H1 (cell line): ENCODE data around the gene DDR2. TPM values are rescaled to one million over a fixed set of nuclear protein-coding genes. Genes with fewer than 3 reads are reported as not detected.

Experiments used
- CTCF ChIA-PET: fragments of 300-600 bp; sonication (Branson Sonifier 250); formaldehyde crosslinking; loops from one replicate; lab custom pipeline; 2021; ENCODE audit not compliant: partially characterized antibody; lab: Charles Lee
- POLR2A ChIA-PET: fragments of 300-600 bp; sonication (Branson Sonifier 250); formaldehyde crosslinking; loops from one replicate; lab custom pipeline; 2021; ENCODE audit warnings: inconsistent platforms; ENCODE audit not compliant: partially characterized antibody; lab: Charles Lee
- DNase-seq, 2 experiments: peaks; one replicate each; pipeline versions ENCODE4 v3.0.0 to v3.0.0-alpha.2; 2010 to 2022; ENCODE audit warnings: low spot score in 2 of 2, low read depth in 1 of 2, mixed read lengths in 1 of 2
- FAIRE-seq: peaks from 2 replicates; lab custom pipeline; 2011; peaks lifted over from hg19 to GRCh38; lab: Jason Lieb, UNC
- H2AFZ ChIP-seq: 2 replicates; pipeline ENCODE4 v1.8.1; 2012; ENCODE audit warnings: low read length, inconsistent platforms
- H2AK5ac ChIP-seq: 2 replicates; pipeline ENCODE4 v1.6.1; 2013; ENCODE audit warnings: low read depth, low read length
- H2BK120ac ChIP-seq: replicated peaks from 2 replicates; pipeline ENCODE3; 2013; ENCODE audit warnings: low read depth, low read length, inconsistent platforms
- H2BK12ac ChIP-seq: 2 replicates; pipeline ENCODE4 v1.6.1; 2013; ENCODE audit warnings: low read depth, low read length
- H2BK15ac ChIP-seq: 2 replicates; pipeline ENCODE4 v1.6.1; 2013; ENCODE audit warnings: low read length
- H2BK20ac ChIP-seq: 2 replicates; pipeline ENCODE4 v1.6.1; 2013; ENCODE audit warnings: low read length
- H2BK5ac ChIP-seq: 2 replicates; pipeline ENCODE4 v1.6.1; 2013; ENCODE audit warnings: low read depth, low read length
- H3K14ac ChIP-seq: 2 replicates; pipeline ENCODE4 v1.6.1; 2013; ENCODE audit warnings: inconsistent platforms; ENCODE audit not compliant: insufficient read length
- H3K18ac ChIP-seq: 2 replicates; pipeline ENCODE4 v1.6.1; 2013; ENCODE audit warnings: low read length; ENCODE audit errors: extremely low read depth
- H3K23ac ChIP-seq: 2 replicates; pipeline ENCODE4 v1.6.1; 2013; ENCODE audit warnings: inconsistent platforms; ENCODE audit not compliant: insufficient read length
- H3K23me2 ChIP-seq: 2 replicates; pipeline ENCODE4 v1.6.1; 2013; ENCODE audit warnings: low read depth, low read length
- H3K27ac ChIP-seq: 2 replicates; pipeline ENCODE4 v1.6.1; 2011; ENCODE audit warnings: low read depth, low read length, inconsistent platforms
- H3K27me3 ChIP-seq, 4 experiments: replicated peaks in 1 of 4; 1 replicate in 1 of 4; 2 replicates in 3 of 4; pipeline versions ENCODE4 v1.6.1 to v1.8.1; 2011 to 2013; ENCODE audit warnings: low read length in 3 of 4, mild to moderate bottlenecking in 3 of 4, inconsistent platforms in 2 of 4, mixed read lengths in 2 of 4, moderate library complexity in 1 of 4; ENCODE audit not compliant: control insufficient read depth in 3 of 4, insufficient read depth in 3 of 4; ENCODE audit errors: extremely low read depth in 1 of 4
- H3K36me3 ChIP-seq, 4 experiments: 2 replicates each; pipeline versions ENCODE4 v1.6.1 to v1.8.1; 2011 to 2013; ENCODE audit warnings: mild to moderate bottlenecking in 4 of 4, low read length in 3 of 4, moderate library complexity in 2 of 4, control low read depth in 1 of 4, inconsistent platforms in 1 of 4; ENCODE audit not compliant: insufficient read depth in 4 of 4, control insufficient read depth in 2 of 4
- H3K4ac ChIP-seq: replicated peaks from 2 replicates; pipeline ENCODE3; 2013; ENCODE audit warnings: low read length, low read depth, mixed read lengths, inconsistent platforms; ENCODE audit not compliant: insufficient read length
- H3K4me1 ChIP-seq, 4 experiments: replicated peaks in 1 of 4; 1 replicate in 1 of 4; 2 replicates in 3 of 4; pipeline versions ENCODE4 v1.6.1 to v1.8.1; 2011 to 2013; ENCODE audit warnings: low read length in 3 of 4, inconsistent platforms in 2 of 4, mixed read lengths in 1 of 4; ENCODE audit not compliant: insufficient read depth in 4 of 4, control insufficient read depth in 3 of 4
- H3K4me2 ChIP-seq, 2 experiments: 2 replicates each; pipeline versions ENCODE4 v1.6.1 to v1.8.1; 2011 to 2013; ENCODE audit warnings: low read depth in 2 of 2, low read length in 2 of 2, control low read depth in 1 of 2, inconsistent platforms in 1 of 2, mild to moderate bottlenecking in 1 of 2; ENCODE audit not compliant: insufficient read depth in 1 of 2
- H3K4me3 ChIP-seq, 4 experiments: fragments of 200-600, 300-600 bp in 1 of 4; sonication (generic), shearing (Covaris generic), sonication (Bioruptor Twin) in 1 of 4; 2 replicates each; pipeline versions ENCODE4 v1.5.1 to v1.8.1; 2011 to 2016; ENCODE audit warnings: low read length in 4 of 4, low read depth in 3 of 4, control low read depth in 2 of 4, inconsistent platforms in 2 of 4, mild to moderate bottlenecking in 2 of 4, mixed read lengths in 1 of 4, moderate library complexity in 1 of 4; ENCODE audit not compliant: insufficient read depth in 2 of 4; ENCODE audit errors: extremely low read depth in 1 of 4
- H3K56ac ChIP-seq: replicated peaks from 2 replicates; pipeline ENCODE3; 2013; ENCODE audit warnings: low read depth, mild to moderate bottlenecking, mixed read lengths, low read length, inconsistent platforms; ENCODE audit not compliant: insufficient read length
- H3K79me1 ChIP-seq: 2 replicates; pipeline ENCODE4 v1.6.1; 2013; ENCODE audit warnings: low read depth, low read length, control low read depth
- H3K79me2 ChIP-seq, 2 experiments: 2 replicates each; pipeline versions ENCODE4 v1.6.1 to v1.8.1; 2012 to 2013; ENCODE audit warnings: low read length in 2 of 2, mild to moderate bottlenecking in 2 of 2, inconsistent platforms in 1 of 2; ENCODE audit not compliant: insufficient read depth in 2 of 2, control insufficient read depth in 1 of 2
- H3K9ac ChIP-seq, 4 experiments: replicated peaks in 1 of 4; 1 replicate in 1 of 4; 2 replicates in 3 of 4; pipeline versions ENCODE4 v1.6.1 to v1.8.1; 2011 to 2013; ENCODE audit warnings: low read depth in 3 of 4, low read length in 3 of 4, control low read depth in 2 of 4, mild to moderate bottlenecking in 2 of 4, moderate library complexity in 2 of 4, inconsistent platforms in 1 of 4; ENCODE audit errors: extremely low read depth in 1 of 4
- H3K9me3 ChIP-seq, 2 experiments: 2 replicates each; pipeline versions ENCODE4 v1.6.1 to v1.8.1; 2012 to 2013; ENCODE audit warnings: mild to moderate bottlenecking in 2 of 2, moderate library complexity in 2 of 2, control low read depth in 1 of 2, inconsistent platforms in 1 of 2, low read depth in 1 of 2, low read length in 1 of 2, mixed read lengths in 1 of 2; ENCODE audit not compliant: insufficient read depth in 2 of 2
- H4K20me1 ChIP-seq, 2 experiments: replicated peaks in 1 of 2; 2 replicates each; pipeline versions ENCODE3 to v1.8.1; 2011 to 2013; ENCODE audit warnings: inconsistent platforms in 2 of 2, low read length in 2 of 2, mild to moderate bottlenecking in 1 of 2; ENCODE audit not compliant: insufficient read depth in 2 of 2, control insufficient read depth in 1 of 2
- H4K5ac ChIP-seq: 2 replicates; pipeline ENCODE4 v1.6.1; 2013; ENCODE audit warnings: low read length, low read depth, mixed read lengths, inconsistent platforms; ENCODE audit not compliant: insufficient read length
- H4K8ac ChIP-seq: 2 replicates; pipeline ENCODE4 v1.8.0; 2013; ENCODE audit warnings: mild to moderate bottlenecking, moderate library complexity, low read length, inconsistent platforms; ENCODE audit not compliant: insufficient read depth; ENCODE audit errors: extremely low read depth
- H4K91ac ChIP-seq: replicated peaks from 2 replicates; pipeline ENCODE3; 2013; ENCODE audit warnings: low read length, mixed read lengths, inconsistent platforms; ENCODE audit not compliant: insufficient read length
- ATF2 ChIP-seq: IDR thresholded peaks from 2 replicates; pipeline ENCODE4 v1.6.1; 2012; ENCODE audit warnings: low read length, inconsistent platforms
- ATF3 ChIP-seq: IDR thresholded peaks from 2 replicates; pipeline ENCODE4 v1.6.1; 2011; ENCODE audit warnings: low read depth, mild to moderate bottlenecking, low read length; ENCODE audit not compliant: insufficient read depth
- CBX5 ChIP-seq: fragments of 300-800, 300-1000 bp; sonication (generic); IDR thresholded peaks from 2 replicates; pipeline ENCODE4 v1.7.1; 2016; ENCODE audit warnings: antibody characterized with exemption, low read length, low read depth
- CHD1 ChIP-seq: IDR thresholded peaks from 2 replicates; pipeline ENCODE4 v1.6.1; 2012; ENCODE audit warnings: low read depth, low read length, improper control_type of control experiment
- CHD2 ChIP-seq: IDR thresholded peaks from 2 replicates; pipeline ENCODE4 v1.6.1; 2012; ENCODE audit warnings: low read length, improper control_type of control experiment
- HDAC6 ChIP-seq: IDR thresholded peaks from one replicate; pipeline ENCODE4 v1.7.1; 2012; ENCODE audit warnings: low read depth, mild to moderate bottlenecking, inconsistent platforms, low read length, moderate library complexity
- JUND ChIP-seq: IDR thresholded peaks from 2 replicates; pipeline ENCODE4 v1.6.1; 2011; ENCODE audit warnings: mild to moderate bottlenecking, improper control_type of control experiment, low read length
- KDM4A ChIP-seq: IDR thresholded peaks from one replicate; pipeline ENCODE4 v1.7.1; 2012; ENCODE audit warnings: low read depth, mild to moderate bottlenecking, moderate library complexity, low read length, inconsistent platforms; ENCODE audit not compliant: severe bottlenecking
- KDM5A ChIP-seq: fragments of 200-600 bp; IDR thresholded peaks from 2 replicates; pipeline ENCODE4 v1.7.1; 2012; ENCODE audit warnings: mild to moderate bottlenecking, low read length, inconsistent platforms, mixed read lengths
- SP4 ChIP-seq: IDR thresholded peaks from 2 replicates; pipeline ENCODE4 v1.6.1; 2012; ENCODE audit warnings: low read length, inconsistent platforms
- USF2 ChIP-seq: IDR thresholded peaks from 2 replicates; pipeline ENCODE4 v1.6.1; 2011; ENCODE audit warnings: low read length, improper control_type of control experiment
- ZNF274 ChIP-seq: IDR thresholded peaks from 2 replicates; pipeline ENCODE4 v1.7.0; 2012; ENCODE audit warnings: low read length, borderline replicate concordance; ENCODE audit errors: extremely low read depth
- WGBS, 2 experiments: shearing (Covaris generic) in 1 of 2; methylation state at CpG; one replicate each; pipeline versions ENCODE4 v1.1.6 to v1.1.7; 2013 to 2015; ENCODE audit warnings: low lambda C conversion rate in 2 of 2, mixed read lengths in 2 of 2, inconsistent platforms in 1 of 2, low coverage in 1 of 2, missing lambda C conversion rate in 1 of 2; ENCODE audit not compliant: insufficient replicate concordance in 2 of 2, insufficient coverage in 1 of 2, insufficient read length in 1 of 2; ENCODE audit errors: extremely low coverage in 1 of 2, missing lambda C conversion rate in 1 of 2; 5-methylcytosine and 5-hydroxymethylcytosine counted together
- polyA plus RNA-seq, 7 experiments: library from polyadenylated mRNA; depleted of rRNA in 3 of 7; stranded (reverse) in 5 of 7; unstranded in 2 of 7; fragments of >200 nt in 5 of 7; fragments of 200-250 nt in 2 of 7; gene quantifications; 1 replicate in 5 of 7; 2 replicates in 1 of 7; 4 replicates in 1 of 7; pipeline versions ENCODE4 v1.2.1 to v1.2.3, GENCODE V29; 2011 to 2013; ENCODE audit warnings: missing spikeins in 2 of 7, mixed read lengths in 2 of 7
- total RNA-seq: library from RNA; stranded (reverse); fragmentation: NEBNext Ultra II Directional; extraction: Animal tissue kit (Norgen Biotek cat#: 25700); gene quantifications from 2 replicates; pipeline ENCODE4 v1.2.1, GENCODE V29; 2021

The DDR2 gene
- total and polyA plus RNA-seq, 2 of the 8 experiments (the other 6 are each of a cell fraction or from before 2014, with no cell fraction given), result 1.00 to 2.1 TPM

GRCh38 chr1:162676087-162676486, 43.8 kb downstream of the DDR2 start:
- H3K4me2 ChIP-seq, result no peak overlapping the region
- POLR2A ChIA-PET, result no interaction called here
- H3K27ac ChIP-seq, result no peak overlapping the region
- no peak for TF ChIP-seq KDM4A
- no peak for TF ChIP-seq ATF2
- TF ChIP-seq KDM5A, result no peak
- no peak for TF ChIP-seq ATF3
- TF ChIP-seq JUND, result no peak
- TF ChIP-seq USF2, result no peak
- TF ChIP-seq ZNF274, result no peak
- no peak for TF ChIP-seq HDAC6
- TF ChIP-seq CHD1, result no peak
- TF ChIP-seq CHD2, result no peak
- no peak for TF ChIP-seq SP4
- no peak for TF ChIP-seq CBX5

More at GRCh38 chr1:162676087-162676486, 43.8 kb downstream of the DDR2 start:
- Histone ChIP-seq H3K14ac (no peak overlapping the region), H2AFZ (no peak overlapping the region), H3K79me1 (no peaks in the 10 kb centered on the region), H3K9ac (no peak overlapping the region), H3K4ac (no peak overlapping the region), H2BK20ac (no peak overlapping the region), H3K23ac (no peak overlapping the region), H4K8ac (no peak overlapping the region), H3K23me2 (no peaks in the 10 kb centered on the region), H4K91ac (no peak overlapping the region), H2AK5ac (no peak overlapping the region), H3K79me2 (no peaks in the 10 kb centered on the region), H3K56ac (no peak overlapping the region), H2BK15ac (no peak overlapping the region), H3K27me3 (no peaks in the 10 kb centered on the region), H4K20me1 (no peaks in the 10 kb centered on the region), H3K4me1 (no peaks in the 10 kb centered on the region), H4K5ac (no peak overlapping the region), H2BK5ac (no peak overlapping the region), H3K36me3 (no peaks in the 10 kb centered on the region), H3K4me3 (no peak overlapping the region), H3K9me3 (no peaks in the 10 kb centered on the region), H2BK120ac (no peak overlapping the region), H3K18ac (no peak overlapping the region), H2BK12ac (no peak overlapping the region)
- CTCF ChIA-PET, result interaction anchor here (0.9 to 3.6 kb wide), 5 partner anchors 10 to 286 kb away, joined by 3 to 17 read pairs (median 4); no protein-coding TSS in a partner anchor
- no peak for FAIRE-seq
- no peak for DNase-seq
- 82% methylated on average over 2 of the region's 2 CpGs; no CpG with 5 or more reads in 1 of the 2 experiments for WGBS, 2 experiments
